ENCODE measurements around the gene PRPF8.
"Not testable (repeated sequence)": the region's sequence is repeated elsewhere in the genome, so short reads cannot be mapped to it uniquely, and the experiment has no call there.

The PRPF8 gene

GRCh38 chr17:1710807-1711553, 26.3 kb upstream of the PRPF8 start:
- no peak for TF ChIP-seq CTCF (conservative IDR thresholded peaks at IDR 0.05; ENCODE audit: low read depth, low read length)
- no peak for DNase-seq (ENCODE audit: low read depth)

GRCh38 chr17:1709971-1710806, 25.5 kb upstream of the PRPF8 start, which contains the start of gene TLCD2:
TSS of gene TLCD2 (minus strand) at chr17:1710377. CDS start at chr17:1710242, 135 bp downstream.
- H3K4me3 ChIP-seq (ENCODE audit: low read length) = peak within 1 kb of the TSS; percentile 56
- no peak for DNase-seq (ENCODE audit: low read depth)
- no peak for TF ChIP-seq CTCF (conservative IDR thresholded peaks at IDR 0.05; ENCODE audit: low read depth, low read length)

More at GRCh38 chr17:1710807-1711553, 26.3 kb upstream of the PRPF8 start:
- H3K4me3 ChIP-seq (ENCODE audit: low read length) = peak overlapping the region; percentile 56

GRCh38 chr17:1709403-1709951, 24.8 kb upstream of the PRPF8 start:
- DNase-seq (ENCODE audit: low read depth) = no peak
- peak overlapping the region; percentile 56 for H3K4me3 ChIP-seq (ENCODE audit: low read length)
- TF ChIP-seq CTCF (conservative IDR thresholded peaks at IDR 0.05; ENCODE audit: low read depth, low read length) = no peak

GRCh38 chr17:1708791-1709346, 24.2 kb upstream of the PRPF8 start:
- not testable (repeated sequence) for H3K4me3 ChIP-seq (ENCODE audit: low read length); DNase-seq (ENCODE audit: low read depth)

- no peak for TF ChIP-seq CTCF (conservative IDR thresholded peaks at IDR 0.05; ENCODE audit: low read depth, low read length)
- H3K4me3 ChIP-seq (ENCODE audit: low read length) = no peak overlapping the region
- no peak for DNase-seq (ENCODE audit: low read depth)
Observed at GRCh38 chr17:1707107-1707506, 22.4 kb upstream of the PRPF8 start.

GRCh38 chr17:1705004-1705403, 20.3 kb upstream of the PRPF8 start:
- no peak for TF ChIP-seq CTCF (conservative IDR thresholded peaks at IDR 0.05; ENCODE audit: low read depth, low read length)
- no peak for DNase-seq (ENCODE audit: low read depth)
- no peak overlapping the region for H3K4me3 ChIP-seq (ENCODE audit: low read length)

GRCh38 chr17:1703063-1703462, 18.4 kb upstream of the PRPF8 start:
- DNase-seq (ENCODE audit: low read depth) = no peak
- no peak overlapping the region for H3K4me3 ChIP-seq (ENCODE audit: low read length)
- no peak for TF ChIP-seq CTCF (conservative IDR thresholded peaks at IDR 0.05; ENCODE audit: low read depth, low read length)

GRCh38 chr17:1699891-1700290, 15.2 kb upstream of the PRPF8 start:
- DNase-seq (ENCODE audit: low read depth); H3K4me3 ChIP-seq (ENCODE audit: low read length): not testable (repeated sequence)

All from retinal pigment epithelial cell (primary cell).